Esophagus squamous epithelium (tissue), 4 donors: ENCODE data around the gene USP35.

Source experiments
- CTCF ChIP-seq, 6 experiments: fragments of 450-650 bp in 4 of 6; fragments of 200-600 bp in 2 of 6; sonication (generic) in 2 of 6; IDR thresholded peaks; one replicate each; pipeline ENCODE4 v1.5.1; 2016 to 2019; ENCODE audit warnings: antibody characterized with exemption in 6 of 6, mild to moderate bottlenecking in 4 of 6, moderate library complexity in 4 of 6
- POLR2A ChIP-seq, 4 donors: fragments of 450-650 bp; IDR thresholded peaks; one replicate each; pipeline ENCODE4 v1.6.1; 2017; ENCODE audit warnings: antibody characterized with exemption in 4 of 4, mild to moderate bottlenecking in 4 of 4, moderate library complexity in 3 of 4

DNA sequence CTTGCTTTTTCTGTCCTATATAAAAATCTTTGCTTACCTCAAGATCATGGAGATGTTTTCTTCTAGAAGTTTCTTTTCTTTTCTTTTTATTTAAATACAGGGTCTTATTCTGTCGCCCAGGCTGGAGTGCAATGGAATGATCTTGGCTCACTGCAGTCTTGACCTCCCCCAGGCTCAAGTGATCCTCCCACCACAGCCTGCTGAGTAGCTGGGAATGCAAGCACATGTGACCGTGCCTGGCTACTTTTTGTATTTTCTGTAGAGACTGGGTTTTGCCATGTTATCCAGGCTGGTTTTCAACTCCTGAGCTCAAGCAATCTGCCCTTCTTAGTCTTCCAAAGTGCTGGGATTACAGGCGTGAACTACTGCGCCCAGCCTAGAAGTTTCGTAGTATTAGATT, 45.3 kb downstream of the USP35 start:
- no peak for TF ChIP-seq POLR2A (IDR thresholded peaks at IDR 0.05)
- TF ChIP-seq CTCF (IDR thresholded peaks at IDR 0.05): no peak
